NCI-H446 treated with DMSO at 0.1 percent for 48 hours (cell line): ENCODE results near the gene CLDN18.

Experiments used
- DNase-seq: peaks from one replicate; lab custom pipeline; 2025; lab: John Stamatoyannopoulos, UW

Gene CLDN18

DNA sequence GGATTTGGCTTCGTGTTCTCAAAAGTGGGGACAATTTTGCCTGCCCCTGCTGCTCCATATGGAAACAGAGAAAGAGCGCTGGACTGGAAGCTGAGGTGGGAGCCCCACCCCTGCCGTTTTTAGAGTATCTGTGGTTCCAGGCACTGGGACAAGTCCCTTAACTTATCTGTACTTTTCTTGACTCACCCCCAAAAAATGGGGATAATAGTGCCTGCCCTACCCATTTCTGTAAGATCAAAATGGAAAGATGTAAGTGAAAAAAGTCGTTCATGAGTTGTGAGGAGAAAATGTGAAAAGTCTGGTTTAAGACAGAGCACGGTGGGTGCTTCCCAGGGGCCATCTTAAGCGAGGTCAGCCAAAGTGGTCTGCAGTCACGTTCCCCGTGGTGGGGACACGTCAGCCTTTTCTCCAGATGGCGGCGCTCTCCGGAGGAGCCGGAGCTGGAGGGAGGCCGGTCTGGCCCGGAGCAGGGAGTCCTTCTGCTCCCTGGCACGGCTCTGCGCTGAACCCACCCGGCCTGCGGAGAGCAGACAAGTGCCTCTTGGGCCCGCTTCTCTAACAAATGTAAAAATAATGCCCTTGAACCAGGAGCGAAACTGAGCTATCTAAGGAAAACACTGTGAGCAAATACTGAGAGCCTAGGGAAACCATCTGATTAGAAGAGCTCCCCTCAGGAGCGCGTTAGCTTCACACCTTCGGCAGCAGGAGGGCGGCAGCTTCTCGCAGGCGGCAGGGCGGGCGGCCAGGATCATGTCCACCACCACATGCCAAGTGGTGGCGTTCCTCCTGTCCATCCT, at the start of gene CLDN18:
Gene CLDN18 (plus strand): TSS at position 690 of the 797 bp plus-strand sequence. CDS start 61 bp downstream, at position 751.
- no peak for DNase-seq

DNA sequence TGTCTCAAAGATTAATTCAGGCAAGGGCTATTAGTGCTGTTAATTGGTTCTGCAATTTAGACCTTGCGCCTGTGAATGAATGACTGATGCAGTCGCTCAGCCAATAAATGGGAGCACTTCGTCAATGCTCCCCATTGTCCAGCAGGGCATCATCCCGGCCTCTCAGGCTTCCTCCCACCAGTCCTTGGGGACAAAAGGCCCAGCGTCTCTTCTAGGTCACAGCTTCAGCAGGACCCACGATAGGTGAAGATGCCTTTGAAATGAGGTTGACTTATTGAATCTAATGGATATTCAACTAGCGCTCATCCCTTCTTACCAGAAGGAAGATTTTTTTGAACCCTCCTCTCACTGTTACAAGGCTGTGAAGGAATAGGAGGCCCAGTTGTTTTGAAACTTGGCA, 47.7 kb upstream of the CLDN18 start:
- DNase-seq, result no peak

DNA sequence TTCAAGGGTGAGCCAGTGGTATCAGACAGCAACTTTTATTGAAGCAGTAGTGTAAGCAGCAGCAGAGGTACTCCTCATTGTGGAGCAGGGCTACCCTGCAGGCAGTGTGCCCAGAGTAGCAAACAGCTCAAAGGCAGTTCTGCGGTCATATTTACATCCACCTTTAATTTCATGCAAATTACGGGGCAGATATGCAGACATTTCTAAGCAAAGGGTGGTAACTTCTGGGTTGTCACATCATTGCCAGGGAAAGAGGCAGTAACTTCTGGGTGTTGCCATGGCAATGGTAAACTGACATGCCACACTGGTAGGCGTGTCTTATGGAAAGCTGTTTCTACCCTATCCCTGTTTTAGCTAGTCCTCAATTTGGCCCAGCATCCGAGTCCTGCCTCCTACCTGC, 46.5 kb upstream of the CLDN18 start:
- no peak for DNase-seq

DNA sequence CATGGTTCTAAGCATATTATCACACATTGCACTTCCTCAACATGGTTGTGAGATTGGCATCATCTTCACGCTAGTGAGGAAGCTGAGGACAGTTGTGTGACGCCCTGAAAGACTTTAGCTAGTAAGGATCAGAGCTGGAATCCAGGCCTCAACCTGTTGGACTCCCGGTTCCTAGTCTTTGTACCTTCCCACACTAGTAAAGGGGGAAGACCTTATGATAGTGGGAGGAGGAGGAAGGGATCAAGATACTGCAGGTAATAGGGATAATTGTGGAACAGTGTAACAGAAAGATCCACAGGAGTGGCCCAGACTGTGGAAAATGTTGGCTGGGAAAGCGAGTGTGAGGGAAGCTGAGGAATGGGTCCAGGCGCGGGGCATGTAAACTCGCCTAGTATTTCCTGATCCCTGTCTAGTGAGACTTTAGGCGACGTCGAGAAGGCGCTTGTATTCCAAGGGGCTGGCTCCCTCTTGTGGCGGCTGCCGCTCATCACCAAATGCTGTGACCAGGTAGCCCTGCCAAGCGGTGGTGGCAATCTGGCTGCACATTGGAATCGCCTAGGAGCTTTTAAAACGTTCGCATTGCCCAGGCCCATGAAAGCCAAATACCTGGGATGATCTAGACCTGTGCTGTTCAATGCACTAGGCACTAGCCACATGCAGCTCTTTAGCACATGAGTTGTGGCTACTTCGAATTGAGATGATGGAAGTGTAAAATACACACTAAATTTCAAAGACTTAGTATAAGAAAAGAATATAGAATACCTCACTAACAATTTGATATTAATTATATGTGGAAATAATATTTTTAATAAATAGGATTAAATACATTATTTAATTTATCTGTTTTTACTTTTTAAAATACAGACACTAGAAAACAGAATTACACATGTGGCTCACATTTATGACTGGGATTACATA, 38.8 kb upstream of the CLDN18 start:
- peak; percentile 21 for DNase-seq

DNA sequence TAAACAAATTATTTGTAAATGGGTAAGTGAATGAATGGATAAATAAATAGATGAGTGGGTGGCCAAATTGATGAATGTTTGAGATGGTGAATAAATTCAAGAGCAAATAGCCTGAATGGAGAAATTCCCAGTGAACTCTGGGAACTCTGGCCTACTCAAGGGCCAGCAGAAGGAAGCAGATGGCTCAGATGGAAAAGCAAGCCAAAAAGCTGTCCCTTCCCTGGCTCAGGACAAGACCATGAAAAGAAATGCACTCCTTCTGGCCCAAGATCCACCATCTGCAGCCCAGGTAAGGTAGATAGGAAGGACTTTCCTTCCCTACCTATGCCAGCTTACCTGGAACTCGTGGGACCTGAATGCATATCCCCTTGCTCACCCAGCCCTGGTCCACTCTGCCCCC, 37.6 kb upstream of the CLDN18 start:
- DNase-seq, result no peak

DNA sequence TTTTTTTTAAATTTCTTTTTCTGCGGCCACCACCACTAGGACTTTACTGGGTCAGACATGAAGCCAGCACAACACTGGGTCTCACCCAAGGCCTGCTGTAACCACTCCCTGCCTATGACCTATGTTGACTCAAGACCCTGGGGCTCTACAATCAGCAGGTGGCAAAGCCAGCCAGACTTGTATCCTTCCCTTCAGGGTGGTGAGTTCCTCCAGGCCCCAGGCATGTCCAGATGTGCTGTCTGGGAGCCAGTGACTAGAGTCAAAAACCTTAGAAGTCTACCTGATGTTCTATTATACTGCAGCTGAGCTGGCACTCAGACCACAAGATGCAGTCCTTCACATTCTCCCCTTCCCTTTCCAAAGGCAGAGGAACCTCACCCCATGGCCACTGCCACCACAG, 31.6 kb upstream of the CLDN18 start:
- no peak for DNase-seq

DNA sequence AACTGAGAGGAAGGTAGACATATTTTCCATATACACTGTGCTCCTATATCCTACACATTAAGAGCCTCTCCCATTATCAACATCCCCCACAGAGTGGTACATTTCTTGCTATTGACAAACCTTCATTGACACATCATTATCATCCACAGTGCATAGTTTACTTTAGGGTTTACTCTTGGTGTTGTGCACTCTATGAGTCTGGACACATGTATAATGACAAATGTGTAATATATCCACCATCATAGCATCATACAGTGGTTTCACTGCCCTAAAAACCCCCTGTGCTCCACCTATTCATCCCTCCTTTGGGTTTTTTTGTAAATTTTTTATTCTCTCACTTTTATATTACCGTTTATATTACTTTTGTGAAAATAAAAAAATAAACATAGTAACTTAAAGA, 22.2 kb upstream of the CLDN18 start:
- no peak for DNase-seq

DNA sequence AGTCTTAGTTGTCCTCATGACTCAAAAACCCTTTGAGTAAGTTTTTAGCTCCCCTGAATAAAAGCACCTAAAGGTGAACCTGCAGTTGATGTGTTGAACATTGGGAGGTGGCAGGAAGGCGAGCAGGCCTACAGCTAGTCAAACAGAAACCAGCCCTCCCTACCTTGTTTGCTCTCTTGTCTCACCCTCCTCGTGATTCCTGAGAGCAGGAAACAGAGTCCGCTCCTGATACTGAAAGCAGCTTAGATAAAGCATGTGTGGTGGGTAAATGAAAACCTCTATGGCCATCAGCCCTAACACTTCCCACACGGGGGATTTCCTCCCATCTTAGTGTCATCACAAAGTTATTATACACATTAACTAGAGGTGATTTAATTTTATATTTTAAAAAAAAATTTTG, 21.8 kb upstream of the CLDN18 start:
- DNase-seq, result no peak

DNA sequence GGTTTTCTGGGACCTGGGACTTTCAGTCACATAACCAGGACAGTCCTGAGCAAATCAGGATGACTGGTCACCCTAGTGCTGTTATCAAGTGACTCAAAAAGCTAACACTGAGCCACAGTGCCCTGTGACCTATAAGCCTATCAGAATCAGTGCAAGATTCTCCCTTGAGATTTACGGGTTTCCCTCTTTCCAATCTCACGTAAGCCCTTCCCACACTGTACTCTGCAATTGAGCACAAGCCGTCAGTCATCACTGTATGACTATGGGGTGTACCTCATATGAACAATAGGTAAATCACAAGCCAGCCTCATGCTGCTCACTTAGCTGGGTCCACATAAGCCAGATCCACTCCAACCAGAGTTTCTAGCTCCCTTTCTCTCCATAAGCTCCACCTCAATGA, 21.0 kb upstream of the CLDN18 start:
- DNase-seq, result no peak

DNA sequence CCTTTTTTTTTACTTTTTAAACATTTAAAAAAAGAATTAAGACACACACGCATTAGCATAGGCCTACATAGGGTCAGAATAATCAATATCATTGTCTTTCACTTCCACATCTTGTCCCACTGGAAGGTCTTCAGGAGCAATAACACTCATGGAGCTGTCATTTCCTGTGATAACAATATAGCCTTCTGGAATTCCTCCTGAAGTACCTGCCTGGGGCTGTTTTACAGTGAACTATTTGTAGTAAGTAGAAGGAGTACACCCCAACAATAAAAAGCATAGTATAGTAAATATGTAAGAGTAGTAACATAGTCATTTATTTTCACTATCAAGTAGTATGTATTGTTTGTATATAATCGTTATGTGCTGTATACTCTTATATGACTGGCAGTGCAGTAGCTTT, 19.5 kb upstream of the CLDN18 start:
- no peak for DNase-seq

DNA sequence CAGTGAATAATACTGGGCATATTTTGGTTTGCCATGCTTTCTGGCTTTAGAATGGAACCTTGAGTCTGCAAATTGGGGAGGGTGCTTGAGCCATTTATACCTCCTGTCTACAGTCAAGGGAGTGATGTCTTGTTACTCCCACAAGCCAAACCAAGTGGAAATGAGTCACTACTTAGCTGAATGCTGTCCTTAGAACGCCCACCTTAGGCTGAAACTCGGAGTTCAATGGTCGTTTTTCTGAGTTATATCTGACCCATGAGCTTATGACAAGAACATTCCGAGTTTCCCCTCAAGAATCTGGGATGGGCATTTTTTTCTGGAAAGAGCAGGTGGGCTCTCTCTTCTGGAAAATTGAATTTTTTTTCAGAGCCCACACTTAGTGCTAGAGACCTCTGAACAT, 17.4 kb upstream of the CLDN18 start:
- no peak for DNase-seq

DNA sequence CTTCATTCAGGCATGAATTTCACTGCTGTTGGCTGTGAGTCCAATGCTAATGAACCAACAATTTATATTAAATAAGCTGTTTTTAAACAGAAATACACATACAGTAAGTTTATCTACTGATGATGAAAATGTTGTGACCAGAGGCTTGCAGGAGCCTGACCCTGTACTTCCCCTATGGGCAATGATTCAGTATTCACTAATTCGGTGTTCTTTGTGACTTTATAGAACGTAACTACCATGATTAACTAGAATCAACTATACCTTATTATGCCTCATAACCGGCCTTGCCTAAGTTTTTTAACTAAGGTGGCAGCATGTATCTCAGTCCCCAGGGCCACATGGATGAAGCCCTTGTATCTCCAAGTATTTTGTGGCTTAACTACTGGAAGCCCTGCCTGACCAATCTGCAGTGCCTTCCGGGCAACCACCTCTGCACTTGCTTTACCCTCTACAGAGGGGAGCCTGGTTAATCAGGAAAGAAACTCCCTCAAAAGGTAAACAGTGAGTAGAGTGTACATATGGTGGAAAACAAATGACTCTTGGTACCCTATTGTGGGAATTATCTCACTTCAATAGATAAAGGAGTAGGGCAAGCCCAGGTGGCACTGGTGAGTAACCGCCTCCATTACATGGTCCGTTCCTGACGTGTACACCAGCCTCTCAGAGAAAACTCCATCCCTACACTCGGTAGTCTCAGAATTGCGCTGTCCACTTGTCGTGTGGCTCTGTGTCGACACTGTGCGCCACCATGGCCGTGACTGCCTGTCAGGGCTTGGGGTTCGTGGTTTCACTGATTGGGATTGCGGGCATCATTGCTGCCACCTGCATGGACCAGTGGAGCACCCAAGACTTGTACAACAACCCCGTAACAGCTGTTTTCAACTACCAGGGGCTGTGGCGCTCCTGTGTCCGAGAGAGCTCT, 11.6 kb upstream of the CLDN18 start:
- DNase-seq, result no peak

DNA sequence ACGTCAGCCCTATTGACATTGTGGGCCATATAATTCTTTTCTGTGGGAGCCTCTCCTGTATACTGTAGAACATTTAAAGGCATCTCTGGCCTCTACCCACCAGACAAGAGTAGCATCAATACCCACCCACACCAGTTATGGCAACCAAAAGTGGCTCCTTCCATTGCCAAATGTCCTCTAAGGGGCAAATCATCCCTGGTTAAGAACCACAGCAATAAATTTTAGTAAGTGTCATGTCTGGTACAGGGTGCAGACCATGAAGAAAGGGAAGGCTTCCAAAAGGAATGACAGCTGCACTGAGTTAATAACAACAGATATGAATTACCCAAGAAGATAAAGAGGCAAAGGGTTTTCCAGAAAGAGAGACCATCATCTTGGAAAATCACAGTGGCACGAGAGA, 6.9 kb upstream of the CLDN18 start:
- no peak for DNase-seq

DNA sequence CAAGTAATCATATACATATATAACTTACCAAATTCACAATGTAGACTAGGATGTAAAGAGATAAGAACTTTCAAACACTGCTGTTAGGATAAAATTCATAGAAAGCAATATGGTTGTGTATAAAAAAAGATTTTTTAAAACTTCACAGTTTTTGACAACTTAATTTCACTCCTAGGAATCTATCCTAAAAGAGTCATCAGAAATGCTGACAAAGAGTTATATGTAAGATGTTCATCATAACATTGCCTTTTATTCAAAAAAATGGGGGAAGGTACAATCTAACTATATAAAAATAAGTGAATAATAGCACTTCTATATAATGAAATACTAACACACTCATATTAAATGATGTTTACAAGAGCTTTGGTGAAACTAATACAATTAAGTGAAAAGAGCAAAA, 4.3 kb upstream of the CLDN18 start:
- DNase-seq, result no peak

DNA sequence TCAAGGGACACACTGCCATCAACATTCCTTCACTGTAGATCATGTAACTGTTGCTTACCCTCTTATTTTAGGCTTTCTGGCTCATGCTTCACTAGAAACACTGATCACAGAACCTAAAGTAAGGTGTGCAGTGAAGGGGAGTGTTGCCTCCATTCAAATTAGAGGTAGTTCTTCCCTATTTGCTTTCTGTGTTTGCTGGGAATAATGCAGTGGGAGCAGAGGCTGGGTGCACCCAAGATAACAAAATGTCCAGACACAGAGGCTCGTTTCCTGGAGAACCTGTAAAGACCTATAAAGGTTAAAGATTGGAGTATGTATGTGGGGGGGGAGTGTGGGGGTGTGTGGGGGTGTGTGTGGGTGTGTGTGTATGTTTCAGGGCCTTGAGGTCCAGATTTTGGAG, 2.1 kb upstream of the CLDN18 start:
- DNase-seq, result no peak

DNA sequence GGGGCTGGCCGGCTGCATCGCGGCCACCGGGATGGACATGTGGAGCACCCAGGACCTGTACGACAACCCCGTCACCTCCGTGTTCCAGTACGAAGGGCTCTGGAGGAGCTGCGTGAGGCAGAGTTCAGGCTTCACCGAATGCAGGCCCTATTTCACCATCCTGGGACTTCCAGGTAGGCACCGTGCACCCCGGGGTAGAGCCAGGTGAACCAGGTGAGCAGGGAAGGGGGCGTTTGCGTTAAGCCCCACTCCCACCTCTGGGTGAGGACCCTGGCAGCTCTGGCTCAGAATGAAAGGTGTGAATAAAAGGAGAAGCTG, 267 bp downstream of the CLDN18 start:
- DNase-seq, result no peak

DNA sequence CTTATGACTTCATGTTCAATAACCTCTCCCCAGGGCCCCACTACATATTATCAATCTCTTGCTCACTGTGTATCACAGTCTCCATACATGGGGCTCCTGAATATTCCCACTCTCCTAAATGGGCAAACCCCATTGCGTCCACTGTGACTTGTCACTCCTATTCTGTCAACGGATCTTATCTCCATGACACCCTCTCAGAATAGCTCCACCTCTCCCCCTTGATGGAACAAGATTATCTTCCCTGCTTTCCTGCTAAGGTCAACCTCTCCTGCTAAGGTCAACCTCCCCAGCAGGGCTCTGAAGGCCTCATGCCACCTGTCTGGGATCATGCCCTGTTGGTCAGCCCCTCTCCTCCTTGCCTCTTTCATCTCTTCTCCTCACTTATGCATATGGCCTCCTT, 1.8 kb downstream of the CLDN18 start:
- DNase-seq, result no peak

DNA sequence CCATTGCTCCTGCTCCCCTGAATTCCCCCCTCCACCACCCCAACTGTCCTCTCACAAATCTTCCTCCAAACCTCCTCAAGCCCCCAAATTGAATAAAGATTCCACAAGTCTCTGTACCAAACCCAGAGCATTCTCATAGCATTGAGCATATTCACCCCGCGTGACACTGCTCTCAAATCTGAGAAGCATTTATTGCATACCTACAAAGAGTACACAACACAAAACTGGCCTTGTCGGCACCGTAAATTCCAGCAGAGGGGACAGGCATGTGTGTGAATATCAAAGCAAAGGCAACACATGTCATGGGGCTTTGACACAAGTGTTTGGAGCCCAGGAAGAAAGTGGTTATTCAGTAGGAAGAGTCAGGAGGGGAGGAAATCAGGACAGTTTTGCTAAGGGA, 2.6 kb downstream of the CLDN18 start:
- no peak for DNase-seq

DNA sequence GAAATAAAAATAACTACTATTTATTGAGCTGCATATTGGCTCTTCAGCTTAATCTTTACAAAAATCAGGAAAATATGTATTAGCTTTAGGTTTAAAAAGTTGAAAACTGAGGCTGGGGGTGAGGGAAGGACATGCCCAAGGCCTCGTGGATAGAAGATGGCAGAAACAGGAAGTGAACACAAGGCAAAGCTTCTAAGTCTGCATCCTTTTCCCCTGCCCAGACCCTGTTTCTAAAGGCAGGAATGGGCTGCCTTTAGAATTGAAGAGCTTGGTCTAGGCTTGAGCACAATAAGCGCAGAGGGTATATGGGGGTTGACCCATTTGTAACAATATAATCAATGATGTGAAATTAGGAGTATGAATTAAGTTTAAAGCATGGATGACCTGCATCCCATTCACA, 6.1 kb downstream of the CLDN18 start:
- no peak for DNase-seq

DNA sequence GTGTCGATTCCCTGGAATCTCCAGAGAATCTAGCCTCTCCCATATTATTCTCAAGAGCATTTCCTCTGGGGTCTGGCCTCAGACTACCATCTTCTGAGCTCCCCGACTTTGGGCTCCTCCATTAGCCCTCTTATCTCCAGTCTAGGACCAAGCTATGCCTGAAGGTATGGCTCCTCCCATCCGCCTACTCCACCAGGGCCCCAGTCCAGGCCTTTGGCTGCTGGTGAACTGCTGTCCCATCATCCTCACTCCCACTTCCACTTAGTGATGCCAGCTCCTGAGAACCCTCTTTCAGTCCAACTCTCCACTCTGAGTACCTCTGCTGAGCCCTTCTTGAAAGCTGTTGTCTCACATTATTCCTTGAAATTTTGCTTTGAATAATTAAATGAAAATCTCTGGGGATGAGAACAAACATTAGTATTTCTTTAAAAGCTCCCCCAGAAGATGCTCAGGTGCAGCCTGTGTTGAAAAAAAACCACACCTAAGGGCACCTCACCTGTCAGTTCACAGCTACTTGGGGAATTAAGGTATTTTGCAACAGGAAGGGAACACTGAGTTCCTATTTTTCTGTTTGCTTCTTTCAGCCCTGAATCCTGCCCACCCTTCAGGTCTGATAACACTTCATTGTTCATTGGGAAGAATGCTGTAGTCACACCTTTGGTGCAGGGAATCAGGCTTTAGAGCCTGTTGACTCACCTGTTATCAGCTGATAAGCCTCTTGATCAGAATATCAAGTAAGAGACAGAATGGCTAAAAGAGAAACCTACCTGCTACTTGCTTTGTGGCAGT, 9.5 kb downstream of the CLDN18 start:
- DNase-seq, result no peak

DNA sequence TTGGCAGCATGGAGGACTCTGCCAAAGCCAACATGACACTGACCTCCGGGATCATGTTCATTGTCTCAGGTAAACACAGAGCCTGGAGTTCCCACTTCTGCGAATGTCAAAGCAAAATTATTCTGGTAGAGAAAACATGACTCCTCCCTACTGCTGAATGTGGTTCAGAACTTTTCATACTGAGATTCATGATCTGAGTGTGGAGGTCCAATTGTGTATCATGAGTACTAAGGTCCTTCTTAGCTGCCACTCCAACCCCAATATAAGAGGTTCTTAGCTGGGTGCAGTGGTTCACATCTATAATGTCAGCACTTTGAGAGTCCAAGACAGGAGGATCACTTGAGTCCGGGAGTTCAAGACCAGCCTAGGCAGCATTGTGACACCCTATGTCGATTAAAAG, 13.8 kb downstream of the CLDN18 start:
- DNase-seq, result no peak

DNA sequence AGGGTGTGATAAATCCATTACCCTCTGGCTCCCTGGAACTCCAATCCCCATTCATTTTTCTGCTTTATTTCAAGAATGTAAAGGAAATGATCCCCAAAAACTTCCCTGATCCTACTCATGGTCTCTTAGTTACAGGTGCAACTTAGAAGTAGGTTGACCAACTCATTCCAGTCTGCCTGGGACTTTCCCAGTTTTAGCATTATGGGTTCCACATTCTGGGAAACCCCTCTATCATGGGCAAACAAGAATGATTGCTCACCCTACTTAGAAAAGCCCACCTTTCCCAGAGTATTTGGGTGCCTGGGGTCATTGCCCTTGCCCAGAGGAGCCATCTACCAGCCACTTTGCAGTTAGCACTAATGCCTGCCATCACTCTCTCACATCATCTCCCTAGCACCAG, 15.6 kb downstream of the CLDN18 start:
- no peak for DNase-seq
